GM19467 (cell line): ENCODE data around the gene GDF2.

ENCODE experiments used
- ATAC-seq: cut with Tn5 transposase; IDR thresholded peaks from one replicate; pipeline ENCODE4 v1.9.1; 2021; ENCODE audit warnings: mild to moderate bottlenecking, moderate library complexity; ENCODE audit not compliant: unreplicated experiment

GDF2 gene

DNA sequence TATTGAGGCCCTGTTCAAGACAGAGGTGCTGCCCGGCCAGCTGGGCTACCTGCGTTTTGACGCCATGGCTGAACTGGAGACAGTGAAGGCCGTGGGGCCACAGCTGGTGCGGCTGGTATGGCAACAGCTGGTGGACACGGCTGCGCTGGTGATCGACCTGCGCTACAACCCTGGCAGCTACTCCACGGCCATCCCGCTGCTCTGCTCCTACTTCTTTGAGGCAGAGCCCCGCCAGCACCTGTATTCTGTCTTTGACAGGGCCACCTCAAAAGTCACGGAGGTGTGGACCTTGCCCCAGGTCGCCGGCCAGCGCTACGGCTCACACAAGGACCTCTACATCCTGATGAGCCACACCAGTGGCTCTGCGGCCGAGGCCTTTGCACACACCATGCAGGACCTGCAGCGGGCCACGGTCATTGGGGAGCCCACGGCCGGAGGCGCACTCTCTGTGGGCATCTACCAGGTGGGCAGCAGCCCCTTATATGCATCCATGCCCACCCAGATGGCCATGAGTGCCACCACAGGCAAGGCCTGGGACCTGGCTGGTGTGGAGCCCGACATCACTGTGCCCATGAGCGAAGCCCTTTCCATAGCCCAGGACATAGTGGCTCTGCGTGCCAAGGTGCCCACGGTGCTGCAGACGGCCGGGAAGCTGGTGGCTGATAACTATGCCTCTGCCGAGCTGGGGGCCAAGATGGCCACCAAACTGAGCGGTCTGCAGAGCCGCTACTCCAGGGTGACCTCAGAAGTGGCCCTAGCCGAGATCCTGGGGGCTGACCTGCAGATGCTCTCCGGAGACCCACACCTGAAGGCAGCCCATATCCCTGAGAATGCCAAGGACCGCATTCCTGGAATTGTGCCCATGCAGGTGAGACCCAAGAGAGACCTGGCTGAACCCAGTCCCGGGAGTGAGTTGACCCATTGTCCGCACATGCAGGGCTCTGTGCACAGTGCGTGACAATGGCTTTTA is 28.7 kb downstream of the GDF2 start:
- no peak for ATAC-seq

DNA sequence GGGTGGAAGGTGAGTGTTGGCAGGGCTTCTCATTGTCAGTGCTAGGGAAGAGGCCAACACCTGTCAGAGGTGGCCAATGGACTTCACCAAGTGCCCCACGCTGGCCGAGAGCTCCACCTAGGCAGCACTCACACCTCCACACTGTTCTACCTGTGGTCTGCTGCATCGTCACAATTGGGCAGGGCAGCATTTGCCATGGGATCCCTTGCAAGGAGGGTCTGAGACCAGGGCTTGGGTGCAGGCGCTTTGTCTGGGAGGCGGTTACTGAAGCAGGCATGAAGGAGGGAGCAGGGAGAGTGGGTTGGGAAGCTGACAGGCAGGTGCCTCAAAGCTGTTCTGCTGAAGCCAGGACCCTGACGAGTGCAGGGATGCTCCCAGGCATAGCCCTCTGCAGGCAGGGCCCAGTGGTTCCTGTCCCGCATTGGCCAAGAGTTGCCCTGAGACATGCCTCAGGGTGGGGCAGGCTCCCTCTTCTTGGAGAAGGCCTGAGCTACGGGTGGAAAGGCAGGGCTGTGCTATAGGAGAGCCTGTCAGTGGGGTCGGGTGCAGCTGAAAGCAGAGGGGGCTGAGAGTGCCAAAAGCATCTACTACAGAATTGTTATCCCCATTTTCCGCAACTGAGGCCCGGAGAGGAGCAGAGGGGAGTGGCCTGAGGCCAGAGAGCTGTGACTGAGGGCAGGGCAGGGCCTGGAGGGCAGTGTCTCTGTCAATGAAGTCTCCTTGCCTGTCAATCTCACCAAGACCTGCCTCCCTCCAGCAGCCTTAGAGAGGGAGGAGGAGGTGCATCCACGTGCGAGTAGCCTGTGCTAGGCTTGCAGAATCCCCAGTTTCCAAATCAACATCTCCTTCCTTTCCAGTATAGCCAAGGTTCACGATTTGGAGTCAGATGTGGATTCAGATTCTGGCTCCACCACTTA is 29.9 kb downstream of the GDF2 start:
- ATAC-seq: no peak

DNA sequence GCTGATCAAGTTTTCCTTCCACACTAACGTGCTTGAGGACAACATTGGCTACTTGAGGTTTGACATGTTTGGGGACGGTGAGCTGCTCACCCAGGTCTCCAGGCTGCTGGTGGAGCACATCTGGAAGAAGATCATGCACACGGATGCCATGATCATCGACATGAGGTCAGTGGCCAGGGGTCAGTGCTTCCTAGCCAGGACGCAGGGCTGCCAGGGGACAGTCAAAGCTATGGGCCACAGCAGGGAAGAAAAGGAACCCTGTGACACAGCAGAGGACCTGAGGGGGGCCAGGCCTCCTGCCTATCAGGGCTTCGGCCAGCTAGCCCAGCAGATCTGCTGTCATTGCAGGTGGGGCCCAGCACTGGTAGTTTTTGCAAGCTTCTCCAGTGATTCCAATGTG is 31.1 kb downstream of the GDF2 start:
- no peak for ATAC-seq

DNA sequence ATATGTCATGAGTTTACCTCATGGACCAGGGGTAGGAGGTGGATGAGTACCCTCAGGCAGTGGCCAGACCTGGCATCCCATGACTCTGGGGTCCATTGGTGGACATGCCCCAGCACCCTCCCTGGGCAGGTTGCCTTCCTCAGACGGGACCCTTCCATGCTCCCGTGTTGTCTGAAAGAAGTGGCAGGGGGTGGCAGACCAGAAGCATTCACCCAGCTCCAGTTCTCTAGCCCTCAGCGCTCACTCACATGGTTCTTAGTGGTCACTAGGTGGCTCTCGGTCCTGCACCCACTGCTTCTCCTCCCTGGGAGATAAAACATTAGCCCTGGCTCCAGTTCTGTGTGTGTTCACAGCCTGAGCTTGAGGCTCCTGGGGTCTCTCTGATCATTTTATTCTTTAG is 31.9 kb downstream of the GDF2 start:
- no peak for ATAC-seq

DNA sequence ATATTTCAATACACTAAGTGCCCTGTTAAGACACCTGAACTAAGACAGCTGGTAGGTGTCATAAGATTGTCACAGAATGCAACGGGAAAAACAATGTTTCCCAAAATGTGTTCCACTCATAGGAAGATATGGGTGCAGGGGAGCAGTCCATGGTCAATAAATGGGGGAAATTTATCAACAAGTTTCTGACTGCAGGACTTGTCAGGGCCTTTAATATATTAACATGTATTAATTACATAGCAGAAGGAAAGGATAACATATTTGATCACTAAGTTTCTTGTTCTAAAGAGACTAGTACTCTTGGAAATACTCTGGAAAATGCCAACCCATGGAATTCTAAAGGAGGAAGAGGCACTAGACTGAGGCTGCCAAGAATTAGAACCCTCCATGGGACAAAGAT is 32.6 kb downstream of the GDF2 start:
- no peak for ATAC-seq

- ATAC-seq: no peak
Measured at GRCh38 chr10:47356708-47357107, 34.5 kb downstream of the GDF2 start.

- ATAC-seq: no peak
Measured at GRCh38 chr10:47357131-47357582, 34.9 kb downstream of the GDF2 start.

GRCh38 chr10:47357911-47358310 is 35.7 kb downstream of the GDF2 start:
- no peak for ATAC-seq

GRCh38 chr10:47358457-47358856 is 36.2 kb downstream of the GDF2 start:
- ATAC-seq: no peak

- ATAC-seq: no peak
Measured at GRCh38 chr10:47359101-47359500, 36.8 kb downstream of the GDF2 start.

DNA sequence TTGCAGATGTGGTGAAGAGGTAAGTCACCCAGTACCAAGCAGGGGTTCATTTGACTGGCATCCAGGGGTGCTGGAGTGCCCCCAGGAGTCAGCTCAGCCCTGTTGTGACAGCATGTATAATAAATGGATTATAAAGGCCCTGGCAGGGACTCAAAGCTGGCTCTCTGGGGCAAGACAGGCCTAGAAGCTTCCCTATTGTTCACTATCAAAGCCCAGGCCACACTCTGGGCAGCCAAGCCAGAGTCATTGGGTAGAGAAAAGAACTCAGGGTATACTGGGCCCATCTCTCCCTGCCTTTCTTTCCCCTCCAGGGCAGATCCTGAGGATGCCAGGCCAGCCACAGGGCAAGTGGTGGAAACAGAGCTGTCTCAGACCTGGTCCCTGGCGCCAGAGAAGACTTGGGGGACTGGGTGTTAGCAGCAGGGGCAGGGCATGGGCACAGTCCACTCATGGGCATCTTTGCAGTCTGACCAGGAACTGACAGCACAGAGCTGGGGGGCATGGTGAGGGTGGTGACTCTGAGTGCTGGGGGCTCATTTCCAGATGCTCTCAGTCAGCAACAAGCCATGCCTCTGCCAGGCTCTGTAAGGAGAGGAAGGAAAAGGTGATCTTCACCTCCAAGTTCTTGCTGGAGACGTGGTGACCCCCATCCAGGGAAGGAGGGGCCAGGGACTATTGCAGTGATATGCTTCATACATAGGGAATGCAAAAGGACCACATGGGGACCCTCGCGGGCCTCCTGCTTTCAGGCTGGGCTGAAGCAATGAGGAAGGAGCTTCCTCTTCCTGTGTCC is 37.6 kb downstream of the GDF2 start:
- ATAC-seq: no peak

DNA sequence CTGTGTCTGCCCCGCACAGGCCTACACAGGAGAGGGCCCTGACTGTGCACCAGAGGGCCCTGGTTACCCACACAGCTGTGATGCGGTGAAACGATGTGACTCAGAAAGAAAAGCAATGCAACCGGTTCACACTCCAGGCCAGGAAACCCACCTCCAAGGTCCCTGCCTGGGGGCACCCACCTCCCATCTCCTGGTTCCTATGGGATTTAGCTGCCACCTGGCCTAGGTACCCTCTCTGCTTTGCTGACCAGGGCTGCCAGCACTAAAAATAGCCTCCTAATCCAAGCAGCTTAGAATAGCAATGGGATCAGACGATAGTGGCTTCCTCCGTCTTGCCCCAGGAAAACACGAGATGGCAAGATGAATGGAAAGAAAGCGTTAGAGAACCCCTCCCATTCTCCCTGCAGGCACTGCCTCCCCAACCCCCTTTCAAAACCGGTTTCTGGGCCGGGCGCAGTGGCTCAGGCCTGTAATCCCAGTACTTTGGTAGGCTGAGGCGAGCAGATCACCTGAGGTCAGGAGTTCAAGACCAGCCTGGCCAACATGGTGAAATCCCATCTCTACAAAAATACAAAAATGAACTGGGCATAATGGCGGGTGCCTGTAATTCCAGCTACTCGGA is 38.3 kb downstream of the GDF2 start:
- ATAC-seq: no peak

DNA sequence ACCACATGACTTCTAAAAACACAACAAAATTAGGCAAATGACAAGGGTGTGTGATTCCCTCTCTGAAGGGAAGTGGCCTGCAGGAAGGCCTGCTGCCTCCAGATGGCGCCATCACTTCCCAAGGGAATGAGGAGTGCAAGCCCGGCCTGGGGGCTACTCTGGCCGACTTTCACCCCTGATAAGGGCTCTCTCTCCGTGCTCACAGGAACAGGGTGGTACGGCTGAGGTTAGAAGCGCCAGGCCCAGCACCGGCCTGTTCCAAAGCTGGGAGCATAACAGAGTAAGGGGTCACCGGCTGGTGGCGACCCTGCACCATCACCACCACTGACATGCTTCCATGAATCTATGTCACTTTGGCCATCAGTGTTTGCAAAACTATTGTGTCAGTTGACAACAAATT is 39.0 kb downstream of the GDF2 start:
- no peak for ATAC-seq

- no peak for ATAC-seq
Measured at GRCh38 chr10:47362199-47362598, 39.9 kb downstream of the GDF2 start.

GRCh38 chr10:47363781-47364180 is 41.5 kb downstream of the GDF2 start:
- no peak for ATAC-seq

- ATAC-seq: no peak
Measured at GRCh38 chr10:47364366-47364765, 42.1 kb downstream of the GDF2 start.

DNA sequence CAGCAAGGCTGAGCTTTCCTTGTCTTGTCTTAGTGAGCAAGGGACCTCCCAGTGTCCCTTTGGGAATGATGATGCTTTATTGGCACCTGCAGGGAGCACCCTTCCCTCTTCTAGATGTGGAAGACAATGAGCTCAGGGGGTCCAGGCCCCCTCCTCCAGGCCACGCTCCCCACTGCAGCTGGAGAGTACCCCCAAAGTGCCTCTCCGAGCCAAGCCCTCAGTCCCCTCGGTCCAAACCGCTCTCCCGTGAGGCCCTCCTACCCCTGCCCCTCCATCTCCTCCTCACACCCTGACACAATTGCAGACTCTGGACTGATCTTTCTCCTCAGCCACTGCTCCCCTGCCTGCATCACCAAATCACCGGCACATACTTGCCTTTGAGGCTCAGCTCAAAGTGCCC is 42.7 kb downstream of the GDF2 start:
- no peak for ATAC-seq

DNA sequence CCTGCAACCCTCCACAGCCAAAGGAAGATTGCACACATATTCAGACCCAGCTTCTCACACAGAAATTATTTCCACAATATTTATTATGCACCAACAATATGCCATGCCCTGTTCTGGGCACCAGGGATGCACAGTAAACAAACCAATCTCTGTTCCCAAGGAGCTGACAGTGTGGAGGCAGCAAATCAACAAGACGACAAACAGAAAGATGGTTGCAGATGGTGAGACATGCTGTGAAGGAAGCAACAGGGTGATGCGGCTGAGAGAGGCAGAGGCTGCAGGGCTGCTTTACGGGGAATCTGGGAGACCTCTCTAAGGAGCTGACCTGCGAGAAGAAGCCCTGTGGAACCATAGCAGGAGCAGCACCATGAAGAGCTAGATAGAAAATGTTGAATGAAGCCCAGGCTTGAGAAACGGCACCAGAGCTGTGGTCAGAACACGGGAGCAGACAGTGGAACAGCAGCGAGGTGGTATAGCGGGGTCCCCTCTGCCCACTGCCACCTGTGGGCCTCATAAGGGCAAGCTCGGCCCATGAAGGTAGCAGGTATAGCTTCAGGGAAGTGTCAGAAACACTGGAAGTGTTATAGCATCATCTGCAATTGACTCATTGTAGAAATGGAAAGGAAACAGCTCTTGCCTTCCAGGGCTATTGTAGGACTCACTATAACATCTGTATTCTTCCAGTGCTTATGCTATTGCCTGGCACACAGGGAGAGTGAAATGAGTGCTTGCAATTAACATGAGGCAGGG is 43.4 kb downstream of the GDF2 start:
- ATAC-seq: no peak

- ATAC-seq: no peak
Measured at GRCh38 chr10:47366181-47366631, 44.0 kb downstream of the GDF2 start.
